Mesodermal cell (in vitro differentiated cells): Measurements from ENCODE around the gene ANKRD13D.

Experiments
- H3K27ac ChIP-seq: 2 replicates; pipeline ENCODE4 v1.7.0; 2013; ENCODE audit warnings: mild to moderate bottlenecking, low read depth, low read length, moderate library complexity; ENCODE audit not compliant: severe bottlenecking
- H3K36me3 ChIP-seq: 2 replicates; pipeline ENCODE4 v1.7.1; 2013; ENCODE audit warnings: mild to moderate bottlenecking, low read length, moderate library complexity; ENCODE audit not compliant: control insufficient read depth, insufficient read depth
- H3K4me1 ChIP-seq: one replicate; pipeline ENCODE4 v1.7.1; 2013; ENCODE audit warnings: mild to moderate bottlenecking, low read length; ENCODE audit not compliant: insufficient read depth, control insufficient read depth, poor library complexity, severe bottlenecking
- H3K4me3 ChIP-seq: 2 replicates; pipeline ENCODE4 v1.7.0; 2013; ENCODE audit warnings: low read length, control low read depth, mild to moderate bottlenecking; ENCODE audit not compliant: insufficient read depth, poor library complexity, severe bottlenecking; ENCODE audit errors: extremely low read depth
- H3K9me3 ChIP-seq: 2 replicates; pipeline ENCODE4 v1.7.1; 2013; ENCODE audit warnings: mild to moderate bottlenecking, low read length, moderate library complexity; ENCODE audit not compliant: control insufficient read depth
- WGBS, 2 experiments: methylation state at CpG; one replicate each; pipeline ENCODE4 v1.1.5; 2013; ENCODE audit warnings: missing lambda C conversion rate in 2 of 2; ENCODE audit not compliant: insufficient coverage in 2 of 2; 5-methylcytosine and 5-hydroxymethylcytosine counted together

ANKRD13D gene

GRCh38 chr11:67276781-67277230 lies 12.3 kb upstream of the ANKRD13D start:
- WGBS, 2 experiments: 79 to 80% methylated on average over 12 to 15 of the region's 16 CpGs
- peak overlapping the region; percentile 76 for H3K27ac ChIP-seq

DNA sequence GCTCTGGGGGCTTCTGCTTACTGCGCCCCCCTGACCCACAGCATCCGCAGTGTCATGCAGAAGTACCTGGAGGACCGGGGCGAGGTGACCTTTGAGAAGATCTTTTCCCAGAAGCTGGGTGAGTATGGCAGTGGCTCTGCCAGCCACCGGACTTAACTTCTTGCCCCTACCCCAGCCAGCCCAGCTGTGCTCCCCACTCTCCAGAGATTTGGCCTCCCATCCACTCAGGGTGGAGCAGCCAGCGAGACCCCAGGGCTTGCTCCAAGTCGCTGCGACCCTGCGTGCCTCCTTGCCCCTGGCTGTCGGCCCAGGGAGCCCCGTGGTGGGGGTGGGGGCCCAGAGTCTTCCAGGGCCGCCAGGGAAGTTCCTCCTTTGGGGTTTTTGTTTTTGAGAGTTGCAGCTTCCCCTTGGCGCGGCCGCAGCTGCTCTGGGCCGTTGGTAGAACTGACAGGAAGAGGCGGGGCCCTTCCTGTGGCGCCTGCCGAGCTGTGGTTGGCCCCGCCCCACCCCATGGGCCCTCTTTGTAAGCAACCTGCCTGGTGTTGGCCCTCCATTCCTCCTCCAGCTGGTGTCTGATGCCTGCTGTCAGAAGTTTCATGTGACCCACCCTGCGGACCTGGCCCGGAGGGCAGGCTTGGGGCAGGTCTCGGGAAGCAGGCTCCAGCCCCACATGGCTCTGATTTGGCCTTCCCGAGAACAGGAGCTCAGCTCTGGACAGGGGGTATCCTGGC lies 11.7 kb upstream of the ANKRD13D start:
- Histone ChIP-seq H3K27ac (peak overlapping the region; percentile 76), H3K36me3 (peaks cover 50% of the 10 kb centered on the region), H3K9me3 (no peaks in the 10 kb centered on the region), H3K4me1 (peaks cover 14% of the 10 kb centered on the region), H3K4me3 (no peak overlapping the region)
- whole genome bisulfite sequencing, 2 experiments: 57 to 72% methylated on average over 17 to 23 of the region's 24 CpGs

More at GRCh38 chr11:67276781-67277230, 12.3 kb upstream of the ANKRD13D start:
- Histone ChIP-seq H3K4me3 (no peak overlapping the region), H3K9me3 (no peaks in the 10 kb centered on the region), H3K4me1 (peaks cover 14% of the 10 kb centered on the region), H3K36me3 (peaks cover 46% of the 10 kb centered on the region)

DNA sequence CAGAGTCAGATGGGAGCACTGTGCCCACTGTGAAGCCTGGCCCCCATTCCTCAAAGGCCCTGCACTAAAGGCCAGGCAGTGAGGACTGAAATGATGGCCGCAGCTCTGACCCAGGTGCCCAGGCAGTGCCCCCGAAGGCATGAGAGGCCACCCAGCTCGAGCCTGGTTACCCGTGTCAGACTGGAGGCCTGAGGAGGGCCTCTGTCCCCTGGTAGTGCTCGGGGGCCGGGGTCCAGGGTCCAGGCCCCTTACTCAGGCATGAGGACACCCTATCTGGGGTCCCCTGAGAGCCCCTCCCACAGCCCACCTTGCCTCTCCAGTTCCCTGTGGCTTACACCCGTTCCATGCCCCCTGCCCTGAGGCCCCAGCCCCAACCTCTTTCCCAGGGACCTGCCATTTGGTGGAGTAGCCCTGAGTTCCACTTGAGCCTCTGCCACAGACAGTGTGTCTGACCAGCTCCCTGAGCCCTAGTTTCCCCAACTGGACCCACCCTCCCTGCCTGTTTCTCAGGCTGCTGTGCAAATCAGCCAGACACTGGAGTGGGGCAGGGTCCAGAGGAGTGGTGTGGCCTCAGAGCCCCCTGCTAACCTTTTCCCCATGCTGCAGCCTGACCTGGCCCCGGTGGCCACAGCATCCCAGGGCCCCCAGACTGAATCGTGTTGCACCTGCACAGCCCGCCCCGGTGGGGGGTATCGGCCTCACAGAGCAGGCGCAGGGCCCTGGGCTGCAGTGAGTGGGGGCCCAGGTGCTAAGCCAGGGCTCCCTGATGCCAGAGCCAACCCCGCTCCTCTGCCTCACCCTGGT lies 10.8 kb upstream of the ANKRD13D start:
- H3K36me3 ChIP-seq: peaks cover 55% of the 10 kb centered on the region
- no peaks in the 10 kb centered on the region for H3K9me3 ChIP-seq
- no peak overlapping the region for H3K27ac ChIP-seq
- WGBS, 2 experiments: 97 to 99% methylated on average over 10 to 14 of the region's 14 CpGs
- H3K4me1 ChIP-seq: peaks cover 14% of the 10 kb centered on the region
- no peak overlapping the region for H3K4me3 ChIP-seq

- H3K9me3 ChIP-seq: no peaks in the 10 kb centered on the region
- peaks cover 62% of the 10 kb centered on the region for H3K36me3 ChIP-seq
- H3K4me3 ChIP-seq: no peak overlapping the region
- H3K4me1 ChIP-seq: peaks cover 14% of the 10 kb centered on the region
- no peak overlapping the region for H3K27ac ChIP-seq
- 97 to 99% methylated on average over 14 of the region's 14 CpGs for WGBS, 2 experiments
Measured at GRCh38 chr11:67278939-67279588, 10.0 kb upstream of the ANKRD13D start.

- Histone ChIP-seq H3K27ac (no peak overlapping the region), H3K4me3 (no peak overlapping the region), H3K9me3 (no peaks in the 10 kb centered on the region), H3K36me3 (peaks cover 66% of the 10 kb centered on the region), H3K4me1 (peaks cover 11% of the 10 kb centered on the region)
- WGBS, 2 experiments: 92 to 98% methylated on average over 12 to 14 of the region's 17 CpGs
Measured at GRCh38 chr11:67279589-67280340, 9.3 kb upstream of the ANKRD13D start.

- no peaks in the 10 kb centered on the region for H3K9me3 ChIP-seq
- H3K4me1 ChIP-seq: peaks cover 10% of the 10 kb centered on the region
- peaks cover 70% of the 10 kb centered on the region for H3K36me3 ChIP-seq
- no peak overlapping the region for H3K27ac ChIP-seq
- no peak overlapping the region for H3K4me3 ChIP-seq
- WGBS, 2 experiments: 93 to 95% methylated on average over 13 of the region's 13 CpGs
Measured at GRCh38 chr11:67280341-67280787, 8.7 kb upstream of the ANKRD13D start.

DNA sequence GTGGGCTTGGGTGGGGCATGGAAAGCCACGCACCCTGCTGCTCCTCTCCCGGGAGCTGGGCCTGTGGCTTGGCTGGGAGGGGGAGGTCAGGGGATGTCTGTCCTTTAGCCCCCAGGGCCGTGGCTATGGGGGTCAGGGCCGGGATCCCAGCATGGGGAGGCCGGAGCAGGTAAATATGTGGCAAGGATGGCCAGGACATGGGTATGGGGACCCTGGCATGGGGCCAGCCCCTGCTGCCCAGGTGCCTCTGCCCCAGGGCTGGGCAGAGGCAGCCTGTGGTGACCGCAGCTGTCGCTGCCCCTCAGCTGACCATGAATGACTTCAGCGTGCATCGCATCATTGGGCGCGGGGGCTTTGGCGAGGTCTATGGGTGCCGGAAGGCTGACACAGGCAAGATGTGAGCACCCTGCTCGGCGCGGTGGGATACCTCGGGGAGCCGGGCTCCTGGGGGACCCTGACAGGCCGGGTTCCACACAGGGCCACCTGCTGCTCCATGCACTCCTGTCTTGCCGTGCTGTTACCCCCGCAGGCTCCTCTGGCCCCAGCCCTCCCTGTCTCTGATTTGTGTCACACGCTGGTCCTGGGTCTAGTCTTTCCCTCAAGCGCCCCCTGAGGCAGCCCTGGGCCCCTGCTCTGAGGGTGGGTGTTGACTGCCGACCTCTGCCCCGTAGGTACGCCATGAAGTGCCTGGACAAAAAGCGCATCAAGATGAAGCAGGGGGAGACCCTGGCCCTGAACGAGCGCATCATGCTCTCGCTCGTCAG lies 8.1 kb upstream of the ANKRD13D start:
- Histone ChIP-seq H3K27ac (no peak overlapping the region), H3K36me3 (peaks cover 76% of the 10 kb centered on the region), H3K4me1 (peaks cover 10% of the 10 kb centered on the region), H3K9me3 (no peaks in the 10 kb centered on the region), H3K4me3 (no peak overlapping the region)
- 94 to 98% methylated on average over 22 to 31 of the region's 31 CpGs for WGBS, 2 experiments

GRCh38 chr11:67281552-67282150 lies 7.5 kb upstream of the ANKRD13D start:
- 95 to 98% methylated on average over 21 to 25 of the region's 27 CpGs for WGBS, 2 experiments
- peaks cover 83% of the 10 kb centered on the region for H3K36me3 ChIP-seq

DNA sequence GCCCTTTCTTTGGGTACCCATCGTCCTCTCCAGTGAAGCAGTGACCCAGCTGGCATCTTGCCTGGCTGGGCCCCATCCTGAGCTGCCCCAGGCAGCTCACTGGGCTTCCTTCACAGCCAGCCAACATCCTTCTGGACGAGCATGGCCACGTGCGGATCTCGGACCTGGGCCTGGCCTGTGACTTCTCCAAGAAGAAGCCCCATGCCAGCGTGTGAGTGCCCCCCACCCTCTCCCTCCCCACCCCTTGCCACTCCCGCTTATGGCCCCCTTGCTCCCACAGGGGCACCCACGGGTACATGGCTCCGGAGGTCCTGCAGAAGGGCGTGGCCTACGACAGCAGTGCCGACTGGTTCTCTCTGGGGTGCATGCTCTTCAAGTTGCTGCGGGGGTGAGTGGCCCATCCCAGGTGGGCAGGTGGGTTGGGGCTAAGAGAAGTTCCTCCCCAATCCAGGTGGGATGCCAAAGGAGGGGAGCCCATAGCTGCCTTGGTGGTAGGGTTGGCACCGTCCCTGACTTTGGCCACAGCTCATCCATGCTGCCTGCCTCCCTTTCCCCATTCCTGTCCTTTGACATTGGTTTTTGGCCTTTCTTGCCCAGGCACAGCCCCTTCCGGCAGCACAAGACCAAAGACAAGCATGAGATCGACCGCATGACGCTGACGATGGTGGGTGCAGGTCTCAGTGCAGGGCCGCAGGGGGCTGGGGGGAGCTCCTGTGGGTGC lies 6.8 kb upstream of the ANKRD13D start:
- Histone ChIP-seq H3K36me3 (peaks cover 85% of the 10 kb centered on the region), H3K27ac (no peak overlapping the region), H3K4me1 (peaks cover 8% of the 10 kb centered on the region), H3K4me3 (no peak overlapping the region), H3K9me3 (no peaks in the 10 kb centered on the region)
- WGBS, 2 experiments: 96 to 97% methylated on average over 15 to 18 of the region's 20 CpGs

More at GRCh38 chr11:67281552-67282150, 7.5 kb upstream of the ANKRD13D start:
- H3K4me1 ChIP-seq: peaks cover 10% of the 10 kb centered on the region
- H3K4me3 ChIP-seq: no peak overlapping the region
- H3K9me3 ChIP-seq: no peaks in the 10 kb centered on the region
- H3K27ac ChIP-seq: no peak overlapping the region
